CD8-positive, alpha-beta memory T cell (primary cell): ENCODE measurements around the gene SSH2. TPM values are rescaled to one million over a fixed set of nuclear protein-coding genes. Genes with fewer than 3 reads are reported as not detected.
A peak's percentile ranks its signal among the peaks of the same experiment; 100 is the strongest.

Experiments used
- CTCF ChIA-PET: fragments of 350-600 bp; sonication (Branson Sonifier 250); formaldehyde crosslinking; loops from one replicate; lab custom pipeline; 2021; ENCODE audit warnings: antibody characterized with exemption; lab: Charles Lee
- POLR2A ChIA-PET: fragments of 350-600 bp; sonication (Branson Sonifier 250); formaldehyde crosslinking; loops from one replicate; lab custom pipeline; 2021; ENCODE audit warnings: antibody characterized with exemption; lab: Charles Lee
- DNase-seq, 5 donors: peaks; one replicate each; pipeline versions ENCODE4 v3.0.0 to v3.0.0-alpha.2; 2020 to 2022; ENCODE audit warnings: mixed read lengths in 1 of 5
- H3K27ac ChIP-seq: one replicate; pipeline ENCODE4 v1.7.0; 2013; ENCODE audit warnings: low read depth, mild to moderate bottlenecking, low read length, moderate library complexity
- H3K27me3 ChIP-seq: 2 replicates; pipeline ENCODE4 v1.7.0; 2013; ENCODE audit warnings: low read length, mild to moderate bottlenecking; ENCODE audit not compliant: insufficient read depth, poor library complexity, severe bottlenecking
- H3K36me3 ChIP-seq: 2 replicates; pipeline ENCODE4 v1.7.0; 2013; ENCODE audit warnings: mild to moderate bottlenecking, low read length, moderate library complexity; ENCODE audit not compliant: insufficient read depth
- H3K4me1 ChIP-seq: 2 replicates; pipeline ENCODE4 v1.7.0; 2013; ENCODE audit warnings: mild to moderate bottlenecking, low read length, moderate library complexity; ENCODE audit not compliant: insufficient read depth
- H3K4me3 ChIP-seq: 2 replicates; pipeline ENCODE4 v1.7.0; 2013; ENCODE audit warnings: mild to moderate bottlenecking, low read length
- H3K9me3 ChIP-seq: 2 replicates; pipeline ENCODE4 v1.7.0; 2013; ENCODE audit warnings: mild to moderate bottlenecking, low read length
- H3K27ac Mint-ChIP-seq, 8 donors: one replicate each; pipeline ENCODE4 v1.8.0; 2020 to 2021; ENCODE audit warnings: mixed read lengths in 8 of 8, mild to moderate bottlenecking in 6 of 8, inconsistent platforms in 3 of 8, moderate library complexity in 3 of 8
- H3K27me3 Mint-ChIP-seq, 2 donors: one replicate each; pipeline ENCODE4 v1.8.0; 2020 to 2021; ENCODE audit warnings: mixed read lengths in 2 of 2, mild to moderate bottlenecking in 1 of 2, moderate library complexity in 1 of 2
- H3K36me3 Mint-ChIP-seq, 3 donors: one replicate each; pipeline ENCODE4 v1.8.0; 2020 to 2021; ENCODE audit warnings: mixed read lengths in 3 of 3, inconsistent platforms in 1 of 3, mild to moderate bottlenecking in 1 of 3
- H3K4me1 Mint-ChIP-seq, 3 donors: one replicate each; pipeline ENCODE4 v1.8.0; 2020 to 2021; ENCODE audit warnings: mixed read lengths in 3 of 3, inconsistent platforms in 1 of 3, mild to moderate bottlenecking in 1 of 3
- H3K4me3 Mint-ChIP-seq, 7 donors: one replicate each; pipeline ENCODE4 v1.8.0; 2020 to 2021; ENCODE audit warnings: mixed read lengths in 7 of 7, mild to moderate bottlenecking in 6 of 7, moderate library complexity in 4 of 7, inconsistent platforms in 2 of 7
- H3K9me3 Mint-ChIP-seq, 5 donors: one replicate each; pipeline ENCODE4 v1.8.0; 2020 to 2022; ENCODE audit warnings: mixed read lengths in 5 of 5, mild to moderate bottlenecking in 3 of 5, moderate library complexity in 2 of 5, inconsistent platforms in 1 of 5
- polyA plus RNA-seq: library from polyadenylated mRNA; unstranded; fragments of 300-500 nt; fragmentation: Illumina TruSeq; gene quantifications from one replicate; pipeline ENCODE4 v1.2.3, GENCODE V29; 2021
- total RNA-seq, 2 experiments: library from RNA; stranded (reverse); gene quantifications; one replicate each; pipeline ENCODE4 v1.2.3, GENCODE V29; 2021

The SSH2 gene
- total and polyA plus RNA-seq, 3 experiments from 2014 or later, result 28.1 to 35.9 (median 32.1) TPM

DNA sequence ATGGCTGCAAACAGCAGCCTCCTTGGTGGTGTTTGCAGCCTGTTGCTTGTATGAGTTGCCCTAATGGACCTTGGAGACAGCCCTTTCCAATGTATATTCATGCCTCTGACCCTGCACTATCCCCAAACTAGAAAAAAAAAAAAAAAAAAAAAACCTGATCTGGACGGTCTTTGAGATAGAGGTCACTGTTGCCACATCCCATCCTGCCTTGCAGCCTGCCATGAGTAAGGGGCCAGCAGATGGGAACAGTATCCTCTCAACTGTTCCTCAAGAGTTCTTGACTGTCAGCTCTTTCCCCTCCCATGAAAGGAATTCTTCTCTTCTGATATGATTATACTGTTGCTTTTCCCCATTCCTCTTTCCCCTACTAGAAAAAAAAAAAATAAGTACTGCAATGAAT, 152.4 kb downstream of the SSH2 start:
- H3K27ac Mint-ChIP-seq, result peak overlapping the region in 1 of 8 donors; percentile 56
- H3K4me3 ChIP-seq, result no peak overlapping the region
- no peaks in the 10 kb centered on the region for H3K27me3 Mint-ChIP-seq
- no peak overlapping the region for H3K4me3 Mint-ChIP-seq
- ChIA-PET CTCF (interaction anchor here (2.8 to 5.3 kb wide), 4 partner anchors 73 to 197 kb away, joined by 10 to 51 read pairs (median 18); no protein-coding TSS in a partner anchor), POLR2A (interaction anchor here (1.1 kb wide), 2 partner anchors 16 to 150 kb away, joined by 3 read pairs; no protein-coding TSS in a partner anchor)
- no peaks in the 10 kb centered on the region for H3K9me3 Mint-ChIP-seq
- peaks cover 0 to 9% (median 1%) of the 10 kb centered on the region in 3 donors for H3K36me3 Mint-ChIP-seq
- H3K4me1 ChIP-seq, result peaks cover 4% of the 10 kb centered on the region
- DNase-seq, result no peak
- no peaks in the 10 kb centered on the region for H3K27me3 ChIP-seq
- H3K4me1 Mint-ChIP-seq, result peaks cover 8 to 9% (median 8%) of the 10 kb centered on the region in 3 donors
- no peak overlapping the region for H3K27ac ChIP-seq
- H3K9me3 ChIP-seq, result no peaks in the 10 kb centered on the region
- no peaks in the 10 kb centered on the region for H3K36me3 ChIP-seq

DNA sequence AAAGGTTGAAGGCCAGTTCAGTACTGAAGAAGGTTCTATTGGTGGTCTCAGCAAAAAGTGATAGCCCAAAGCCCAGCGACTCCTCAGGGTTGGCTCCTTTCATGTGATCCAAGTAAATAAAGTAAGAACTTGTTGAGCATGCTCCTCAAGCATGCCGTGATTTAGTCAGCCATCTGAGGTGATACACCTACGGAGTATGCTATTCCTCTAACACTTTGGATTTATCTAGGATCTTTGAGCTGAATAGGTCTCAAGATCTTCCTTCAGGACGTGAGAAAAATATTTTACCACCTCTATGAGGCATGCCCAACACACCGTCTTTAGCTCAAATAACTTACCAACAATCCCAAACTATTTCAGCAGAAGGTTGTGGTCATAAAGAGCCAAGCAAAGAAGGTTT, 154.0 kb downstream of the SSH2 start:
- H3K27ac Mint-ChIP-seq, result no peak overlapping the region
- Histone ChIP-seq H3K27ac (no peak overlapping the region), H3K27me3 (no peaks in the 10 kb centered on the region), H3K36me3 (no peaks in the 10 kb centered on the region), H3K4me1 (peaks cover 4% of the 10 kb centered on the region), H3K4me3 (no peak overlapping the region), H3K9me3 (no peaks in the 10 kb centered on the region)
- peaks cover 8 to 9% (median 9%) of the 10 kb centered on the region in 3 donors for H3K4me1 Mint-ChIP-seq
- DNase-seq, result no peak
- H3K4me3 Mint-ChIP-seq, result no peak overlapping the region
- ChIA-PET POLR2A (no interaction called here), CTCF (interaction anchor here (0.9 to 5.3 kb wide), 4 partner anchors 12 to 159 kb away, joined by 3 to 51 read pairs (median 10); no protein-coding TSS in a partner anchor)
- no peaks in the 10 kb centered on the region for H3K9me3 Mint-ChIP-seq
- H3K36me3 Mint-ChIP-seq, result peaks cover 0 to 8% (median 0%) of the 10 kb centered on the region in 3 donors
- H3K27me3 Mint-ChIP-seq, result no peaks in the 10 kb centered on the region

DNA sequence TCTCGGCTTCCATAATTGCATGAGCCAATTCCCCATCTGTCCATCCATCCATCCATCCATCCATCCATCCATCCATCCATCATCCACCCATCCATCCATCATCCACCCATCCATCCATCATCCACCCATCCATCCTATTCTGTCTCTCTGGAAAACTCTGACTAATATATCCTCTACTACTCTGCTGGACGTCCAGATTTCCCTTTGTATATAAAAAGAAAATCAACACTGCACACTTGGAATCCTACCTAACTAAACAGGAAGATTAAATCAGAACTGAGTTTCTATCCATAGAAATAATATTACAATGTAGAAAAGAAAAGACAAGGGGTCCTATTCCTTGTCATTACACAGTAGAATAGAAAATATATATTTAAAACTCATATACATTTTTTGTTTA, 157.0 kb downstream of the SSH2 start:
- H3K9me3 ChIP-seq, result no peaks in the 10 kb centered on the region
- H3K27me3 Mint-ChIP-seq, result no peaks in the 10 kb centered on the region
- H3K36me3 Mint-ChIP-seq, result peaks cover 0 to 8% (median 0%) of the 10 kb centered on the region in 3 donors
- H3K36me3 ChIP-seq, result no peaks in the 10 kb centered on the region
- peaks cover 0 to 2% (median 0%) of the 10 kb centered on the region in 3 donors for H3K4me1 Mint-ChIP-seq
- ChIA-PET POLR2A (no interaction called here), CTCF (no interaction called here)
- no peaks in the 10 kb centered on the region for H3K27me3 ChIP-seq
- H3K27ac ChIP-seq, result no peak overlapping the region
- H3K4me3 ChIP-seq, result no peak overlapping the region
- H3K4me1 ChIP-seq, result no peaks in the 10 kb centered on the region
- no peak overlapping the region for H3K4me3 Mint-ChIP-seq
- no peaks in the 10 kb centered on the region for H3K9me3 Mint-ChIP-seq
- DNase-seq, result no peak
- H3K27ac Mint-ChIP-seq, result peak overlapping the region in 1 of 8 donors; percentile 48

DNA sequence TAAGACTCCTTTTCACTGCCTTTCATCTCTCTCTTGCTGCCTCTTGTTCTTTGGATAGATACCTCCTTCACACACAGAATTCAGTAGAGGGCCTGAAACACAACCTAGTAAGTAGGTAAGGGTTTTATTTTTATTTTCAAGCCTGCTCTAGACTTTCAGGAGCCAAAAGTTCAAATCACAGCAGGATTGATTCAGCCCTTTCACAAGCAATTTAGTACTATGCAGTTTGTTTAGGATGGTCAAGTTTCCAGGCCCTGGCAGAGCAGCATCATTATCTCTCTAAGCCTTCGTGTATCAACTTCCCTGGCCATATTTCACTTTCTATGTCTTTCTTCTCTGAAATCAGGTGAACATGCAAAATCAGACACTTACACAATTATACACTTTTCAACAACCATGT, 158.5 kb downstream of the SSH2 start:
- CTCF ChIA-PET, result no interaction called here
- H3K4me3 ChIP-seq, result no peak overlapping the region
- Mint-ChIP-seq H3K4me1 (peaks cover 0 to 2% (median 0%) of the 10 kb centered on the region in 3 donors), H3K27ac (peak overlapping the region in 1 of 8 donors; percentile 22), H3K36me3 (peaks cover 0 to 4% (median 0%) of the 10 kb centered on the region in 3 donors), H3K4me3 (no peak overlapping the region), H3K27me3 (no peaks in the 10 kb centered on the region), H3K9me3 (no peaks in the 10 kb centered on the region)
- DNase-seq, result no peak
- no peaks in the 10 kb centered on the region for H3K4me1 ChIP-seq
- H3K27me3 ChIP-seq, result no peaks in the 10 kb centered on the region
- H3K9me3 ChIP-seq, result no peaks in the 10 kb centered on the region
- no peaks in the 10 kb centered on the region for H3K36me3 ChIP-seq
- no peak overlapping the region for H3K27ac ChIP-seq
- POLR2A ChIA-PET, result no interaction called here

DNA sequence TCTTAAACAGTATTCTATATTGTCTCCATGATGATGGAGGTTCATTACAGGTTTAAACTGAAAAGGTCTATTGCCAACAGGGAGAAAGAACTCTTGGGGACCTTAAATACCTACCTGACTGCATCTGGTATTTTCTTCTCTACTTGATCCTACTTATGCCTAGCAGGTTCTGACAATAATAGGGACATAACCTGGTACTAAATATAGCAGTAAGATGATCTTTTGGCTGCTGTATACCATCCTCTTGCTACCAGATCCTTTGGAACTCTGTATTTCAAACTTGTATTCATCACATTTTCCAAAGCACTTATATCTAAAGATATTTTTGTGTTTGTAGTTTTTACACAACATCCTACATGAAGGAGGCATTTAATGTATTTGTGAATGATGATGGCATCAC, 160.8 kb downstream of the SSH2 start:
- Mint-ChIP-seq H3K27me3 (no peaks in the 10 kb centered on the region), H3K36me3 (no peaks in the 10 kb centered on the region)

DNA sequence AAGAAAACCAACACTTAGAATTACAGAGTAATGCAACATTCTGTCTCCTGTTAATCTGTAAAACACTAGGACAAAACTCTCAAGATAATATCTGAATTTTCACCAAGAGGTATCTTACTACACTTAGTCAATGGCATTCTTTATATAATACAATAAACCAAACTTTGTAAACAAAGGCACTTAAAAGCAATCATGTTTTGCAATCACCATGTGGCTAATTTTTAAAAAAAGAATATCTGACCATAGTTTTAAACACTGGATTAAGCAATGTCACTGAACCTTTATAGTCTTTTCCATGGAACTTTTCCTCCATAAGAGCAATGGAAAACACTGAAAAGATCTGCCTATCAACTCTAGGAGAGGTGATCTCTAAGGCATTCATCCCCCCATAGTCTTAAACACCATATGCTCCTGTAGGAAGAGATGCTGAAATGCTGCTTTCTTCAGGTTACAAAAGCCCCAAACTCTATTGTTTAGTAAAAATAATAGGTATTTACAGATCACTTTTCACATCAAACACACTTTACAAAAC, 163.2 kb downstream of the SSH2 start:
- no peaks in the 10 kb centered on the region for H3K27me3 Mint-ChIP-seq
- no peak overlapping the region for H3K4me3 Mint-ChIP-seq
- H3K36me3 ChIP-seq, result no peaks in the 10 kb centered on the region
- H3K4me1 ChIP-seq, result peaks cover 7% of the 10 kb centered on the region
- no peaks in the 10 kb centered on the region for H3K36me3 Mint-ChIP-seq
- POLR2A ChIA-PET, result no interaction called here
- peaks cover 0 to 6% (median 5%) of the 10 kb centered on the region in 3 donors for H3K4me1 Mint-ChIP-seq
- DNase-seq, result no peak
- no peak overlapping the region for H3K27ac ChIP-seq
- H3K27ac Mint-ChIP-seq, result no peak overlapping the region
- no peaks in the 10 kb centered on the region for H3K9me3 ChIP-seq
- CTCF ChIA-PET, result no interaction called here
- no peaks in the 10 kb centered on the region for H3K9me3 Mint-ChIP-seq
- H3K4me3 ChIP-seq, result no peak overlapping the region
- H3K27me3 ChIP-seq, result no peaks in the 10 kb centered on the region

More for the DNA sequence above, 160.8 kb downstream of the SSH2 start:
- Mint-ChIP-seq H3K27ac (peak overlapping the region in 1 of 8 donors; percentile 13), H3K9me3 (no peaks in the 10 kb centered on the region), H3K4me1 (peaks cover 0 to 2% (median 0%) of the 10 kb centered on the region in 3 donors), H3K4me3 (no peak overlapping the region)
- POLR2A ChIA-PET, result no interaction called here
- no peak overlapping the region for H3K27ac ChIP-seq
- no peak for DNase-seq
- no peaks in the 10 kb centered on the region for H3K36me3 ChIP-seq
- H3K4me3 ChIP-seq, result no peak overlapping the region
- H3K4me1 ChIP-seq, result no peaks in the 10 kb centered on the region
- H3K9me3 ChIP-seq, result no peaks in the 10 kb centered on the region
- no peaks in the 10 kb centered on the region for H3K27me3 ChIP-seq
- CTCF ChIA-PET, result interaction anchor here (1.6 kb wide), 1 partner anchor 152 kb away, joined by 8 read pairs; no protein-coding TSS in a partner anchor

DNA sequence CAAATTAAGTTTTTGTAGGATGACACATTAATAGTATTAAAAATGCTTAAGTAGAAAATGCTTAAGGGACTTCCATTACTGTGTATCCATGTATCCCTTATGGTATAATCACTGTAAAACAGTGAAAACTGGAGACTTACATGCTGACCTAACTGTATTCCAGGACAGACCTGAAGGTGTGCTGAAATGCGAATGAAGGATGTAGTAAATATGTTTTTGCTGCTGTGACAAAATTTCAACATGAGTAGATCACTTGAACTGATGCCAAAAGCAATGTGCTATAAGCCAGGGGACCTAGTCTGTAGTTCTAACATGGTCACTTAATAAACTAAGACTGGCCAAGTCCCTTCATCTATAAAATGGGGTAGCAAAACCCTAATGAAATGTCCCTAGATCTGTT, 165.3 kb downstream of the SSH2 start:
- Mint-ChIP-seq H3K27me3 (no peaks in the 10 kb centered on the region), H3K4me3 (no peak overlapping the region), H3K4me1 (peaks cover 8 to 16% (median 15%) of the 10 kb centered on the region in 3 donors), H3K27ac (peak overlapping the region in 2 of 8 donors; percentile 30 to 63), H3K9me3 (no peaks in the 10 kb centered on the region), H3K36me3 (peaks cover 0 to 10% (median 0%) of the 10 kb centered on the region in 3 donors)
- no peak overlapping the region for H3K27ac ChIP-seq
- ChIA-PET POLR2A (interaction anchor here (0.6 to 1.5 kb wide), 2 partner anchors 65 to 147 kb away, joined by 5 to 7 read pairs; no protein-coding TSS in a partner anchor), CTCF (interaction anchor here (0.5 to 1.2 kb wide), 3 partner anchors 12 to 167 kb away, joined by 3 read pairs; no protein-coding TSS in a partner anchor)
- H3K36me3 ChIP-seq, result no peaks in the 10 kb centered on the region
- peaks cover 13% of the 10 kb centered on the region for H3K4me1 ChIP-seq
- no peak overlapping the region for H3K4me3 ChIP-seq
- no peak for DNase-seq
- H3K9me3 ChIP-seq, result no peaks in the 10 kb centered on the region
- H3K27me3 ChIP-seq, result no peaks in the 10 kb centered on the region

DNA sequence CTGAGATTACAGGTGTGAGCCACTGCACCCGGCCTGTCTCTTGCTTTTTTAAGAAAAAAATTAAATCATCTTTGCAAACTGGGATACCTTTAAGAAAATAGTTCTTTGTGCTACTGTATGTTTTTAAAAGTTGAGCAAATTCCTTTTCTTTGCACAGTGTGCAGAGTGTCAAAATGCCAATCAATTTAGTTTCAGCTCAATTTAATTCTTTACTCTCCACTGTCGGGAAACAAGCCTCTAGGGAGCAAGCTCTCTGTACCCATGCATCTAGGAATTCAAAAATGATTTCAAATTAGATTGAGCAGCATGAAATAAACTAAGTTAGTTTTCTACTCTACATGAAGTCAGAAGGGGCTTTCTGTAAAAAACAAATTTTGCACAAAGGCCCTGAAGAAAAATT, 165.8 kb downstream of the SSH2 start:
- DNase-seq, result no peak
- H3K4me1 ChIP-seq, result peaks cover 18% of the 10 kb centered on the region
- Mint-ChIP-seq H3K4me3 (no peak overlapping the region), H3K9me3 (no peaks in the 10 kb centered on the region), H3K27ac (peak overlapping the region in 2 of 8 donors; percentile 30 to 38), H3K4me1 (peaks cover 13 to 21% (median 20%) of the 10 kb centered on the region in 3 donors), H3K36me3 (peaks cover 0 to 11% (median 0%) of the 10 kb centered on the region in 3 donors), H3K27me3 (no peaks in the 10 kb centered on the region)
- H3K27ac ChIP-seq, result no peak overlapping the region
- H3K4me3 ChIP-seq, result no peak overlapping the region
- H3K36me3 ChIP-seq, result no peaks in the 10 kb centered on the region
- CTCF ChIA-PET, result interaction anchor here (0.5 to 1.2 kb wide), 3 partner anchors 12 to 167 kb away, joined by 3 read pairs; no protein-coding TSS in a partner anchor
- POLR2A ChIA-PET, result interaction anchor here (0.6 to 1.5 kb wide), 2 partner anchors 65 to 146 kb away, joined by 5 to 7 read pairs; no protein-coding TSS in a partner anchor
- no peaks in the 10 kb centered on the region for H3K9me3 ChIP-seq
- no peaks in the 10 kb centered on the region for H3K27me3 ChIP-seq
